Ramos (cell line): Measurements from ENCODE around the gene DET1.
"Not testable (repeated sequence)": the region's sequence is repeated elsewhere in the genome, so short reads cannot be mapped to it uniquely, and the experiment has no call there.

Source experiments
- in situ Hi-C: fragments of 300-500 bp; cut with MboI; formaldehyde crosslinking; loops from one replicate; pipeline ENCODE4 v1.14.3; 2022; ENCODE audit warnings: low sequenced_read_pairs; ENCODE audit not compliant: unreplicated experiment

Gene DET1

GRCh38 chr15:88541709-88542341 lies 4.7 kb downstream of the DET1 start:
- in situ Hi-C loops, result no loop called here

GRCh38 chr15:88541111-88541510 lies 5.4 kb downstream of the DET1 start:
- in situ Hi-C loops, result not testable (repeated sequence)

GRCh38 chr15:88540350-88540749 lies 6.1 kb downstream of the DET1 start:
- in situ Hi-C loops, result not testable (repeated sequence)

- in situ Hi-C loops, result no loop called here
Observed at GRCh38 chr15:88539441-88539840, 7.0 kb downstream of the DET1 start.

GRCh38 chr15:88538972-88539371 lies 7.5 kb downstream of the DET1 start:
- in situ Hi-C loops, result no loop called here

GRCh38 chr15:88537591-88538317 lies 8.7 kb downstream of the DET1 start:
- in situ Hi-C loops, result no loop called here

- in situ Hi-C loops, result no loop called here
Observed at GRCh38 chr15:88535607-88536313, 10.7 kb downstream of the DET1 start.

- in situ Hi-C loops, result no loop called here
Observed at GRCh38 chr15:88535100-88535499, 11.4 kb downstream of the DET1 start.

GRCh38 chr15:88533376-88533775 lies 13.1 kb downstream of the DET1 start:
- in situ Hi-C loops, result no loop called here

- in situ Hi-C loops, result no loop called here
Observed at GRCh38 chr15:88529021-88529630, 17.4 kb downstream of the DET1 start.

- in situ Hi-C loops, result no loop called here
Observed at GRCh38 chr15:88526247-88526879, 20.1 kb downstream of the DET1 start.

GRCh38 chr15:88525418-88525817 lies 21.1 kb downstream of the DET1 start:
- in situ Hi-C loops, result no loop called here

GRCh38 chr15:88524094-88524493 lies 22.4 kb downstream of the DET1 start:
- in situ Hi-C loops, result not testable (repeated sequence)

- in situ Hi-C loops, result no loop called here
Observed at GRCh38 chr15:88518903-88519302, 27.6 kb downstream of the DET1 start.

GRCh38 chr15:88513195-88513594 lies 33.3 kb downstream of the DET1 start:
- in situ Hi-C loops, result no loop called here

GRCh38 chr15:88512601-88513000 lies 33.9 kb downstream of the DET1 start:
- in situ Hi-C loops, result no loop called here

- in situ Hi-C loops, result no loop called here
Observed at GRCh38 chr15:88512078-88512477, 34.4 kb downstream of the DET1 start.

GRCh38 chr15:88511161-88511560 lies 35.3 kb downstream of the DET1 start:
- in situ Hi-C loops, result no loop called here

GRCh38 chr15:88509964-88510363 lies 36.5 kb downstream of the DET1 start:
- in situ Hi-C loops, result no loop called here

GRCh38 chr15:88509321-88509720 lies 37.2 kb downstream of the DET1 start:
- in situ Hi-C loops, result no loop called here
